ENCODE measurements around the gene SLIT3. TPM values are rescaled to one million over a fixed set of nuclear protein-coding genes. Genes with fewer than 3 reads are reported as not detected.

SLIT3 gene
- total RNA-seq: under 1 TPM; 0.20 to 0.43 TPM

GRCh38 chr5:169300468-169301385 lies at the start of gene SLIT3:
SLIT3 (minus strand) TSS chr5:169301139; CDS start chr5:169300709, 430 bp downstream.
- peaks cover 8% of the 10 kb centered on the region for H3K4me1 Mint-ChIP-seq
- DNase-seq: no peak
- H3K36me3 Mint-ChIP-seq: no peaks in the 10 kb centered on the region
- peaks cover 59% of the 10 kb centered on the region for H3K27me3 Mint-ChIP-seq
- no peak within 1 kb of the TSS for H3K4me3 Mint-ChIP-seq
- H3K9me3 Mint-ChIP-seq: no peaks in the 10 kb centered on the region
- no peak within 1 kb of the TSS for H3K27ac Mint-ChIP-seq

- Mint-ChIP-seq H3K36me3 (no peaks in the 10 kb centered on the region), H3K27ac (no peak overlapping the region), H3K27me3 (no peaks in the 10 kb centered on the region), H3K9me3 (no peaks in the 10 kb centered on the region), H3K4me1 (no peaks in the 10 kb centered on the region), H3K4me3 (no peak overlapping the region)
- DNase-seq: no peak
Measured at GRCh38 chr5:169350016-169350415, 49.1 kb upstream of the SLIT3 start.

GRCh38 chr5:169347786-169348185 lies 46.8 kb upstream of the SLIT3 start:
- no peak overlapping the region for H3K27ac Mint-ChIP-seq
- no peaks in the 10 kb centered on the region for H3K9me3 Mint-ChIP-seq
- H3K4me1 Mint-ChIP-seq: no peaks in the 10 kb centered on the region
- no peak for DNase-seq
- H3K27me3 Mint-ChIP-seq: no peaks in the 10 kb centered on the region
- no peak overlapping the region for H3K4me3 Mint-ChIP-seq
- H3K36me3 Mint-ChIP-seq: no peaks in the 10 kb centered on the region

GRCh38 chr5:169344629-169345028 lies 43.7 kb upstream of the SLIT3 start:
- Mint-ChIP-seq H3K27ac (no peak overlapping the region), H3K4me3 (no peak overlapping the region), H3K27me3 (no peaks in the 10 kb centered on the region), H3K4me1 (no peaks in the 10 kb centered on the region), H3K36me3 (no peaks in the 10 kb centered on the region), H3K9me3 (no peaks in the 10 kb centered on the region)
- DNase-seq: no peak

GRCh38 chr5:169343766-169344165 lies 42.8 kb upstream of the SLIT3 start:
- Mint-ChIP-seq H3K4me1 (no peaks in the 10 kb centered on the region), H3K27me3 (no peaks in the 10 kb centered on the region), H3K27ac (no peak overlapping the region), H3K36me3 (no peaks in the 10 kb centered on the region), H3K4me3 (no peak overlapping the region), H3K9me3 (no peaks in the 10 kb centered on the region)
- no peak for DNase-seq

- no peak for DNase-seq
- Mint-ChIP-seq H3K27ac (no peak overlapping the region), H3K4me3 (no peak overlapping the region), H3K27me3 (peaks cover 3% of the 10 kb centered on the region), H3K4me1 (no peaks in the 10 kb centered on the region), H3K36me3 (no peaks in the 10 kb centered on the region), H3K9me3 (no peaks in the 10 kb centered on the region)
Measured at GRCh38 chr5:169341556-169341955, 40.6 kb upstream of the SLIT3 start.

- H3K4me3 Mint-ChIP-seq: no peak overlapping the region
- H3K27me3 Mint-ChIP-seq: peaks cover 10% of the 10 kb centered on the region
- H3K27ac Mint-ChIP-seq: no peak overlapping the region
- no peaks in the 10 kb centered on the region for H3K9me3 Mint-ChIP-seq
- no peaks in the 10 kb centered on the region for H3K4me1 Mint-ChIP-seq
- H3K36me3 Mint-ChIP-seq: no peaks in the 10 kb centered on the region
- no peak for DNase-seq
Measured at GRCh38 chr5:169339869-169340268, 38.9 kb upstream of the SLIT3 start.

- Mint-ChIP-seq H3K4me1 (no peaks in the 10 kb centered on the region), H3K27ac (no peak overlapping the region), H3K4me3 (no peak overlapping the region), H3K36me3 (no peaks in the 10 kb centered on the region), H3K27me3 (peaks cover 13% of the 10 kb centered on the region), H3K9me3 (no peaks in the 10 kb centered on the region)
- no peak for DNase-seq
Measured at GRCh38 chr5:169336242-169336641, 35.3 kb upstream of the SLIT3 start.

- no peaks in the 10 kb centered on the region for H3K4me1 Mint-ChIP-seq
- no peak for DNase-seq
- H3K27me3 Mint-ChIP-seq: peaks cover 13% of the 10 kb centered on the region
Measured at GRCh38 chr5:169335806-169336205, 34.9 kb upstream of the SLIT3 start.

GRCh38 chr5:169333518-169333917 lies 32.6 kb upstream of the SLIT3 start:
- H3K27ac Mint-ChIP-seq: no peak overlapping the region
- DNase-seq: no peak
- H3K9me3 Mint-ChIP-seq: no peaks in the 10 kb centered on the region
- no peak overlapping the region for H3K4me3 Mint-ChIP-seq
- no peaks in the 10 kb centered on the region for H3K4me1 Mint-ChIP-seq
- peaks cover 13% of the 10 kb centered on the region for H3K27me3 Mint-ChIP-seq
- H3K36me3 Mint-ChIP-seq: no peaks in the 10 kb centered on the region

More at GRCh38 chr5:169335806-169336205, 34.9 kb upstream of the SLIT3 start:
- no peaks in the 10 kb centered on the region for H3K36me3 Mint-ChIP-seq
- no peaks in the 10 kb centered on the region for H3K9me3 Mint-ChIP-seq
- H3K4me3 Mint-ChIP-seq: no peak overlapping the region
- H3K27ac Mint-ChIP-seq: no peak overlapping the region

GRCh38 chr5:169331292-169331852 lies 30.4 kb upstream of the SLIT3 start:
- H3K4me1 Mint-ChIP-seq: no peaks in the 10 kb centered on the region
- no peaks in the 10 kb centered on the region for H3K36me3 Mint-ChIP-seq
- no peak overlapping the region for H3K27ac Mint-ChIP-seq
- peaks cover 10% of the 10 kb centered on the region for H3K27me3 Mint-ChIP-seq
- no peak overlapping the region for H3K4me3 Mint-ChIP-seq
- DNase-seq: no peak
- no peaks in the 10 kb centered on the region for H3K9me3 Mint-ChIP-seq

- H3K9me3 Mint-ChIP-seq: no peaks in the 10 kb centered on the region
- H3K4me3 Mint-ChIP-seq: no peak overlapping the region
- H3K27me3 Mint-ChIP-seq: peaks cover 3% of the 10 kb centered on the region
- no peak overlapping the region for H3K27ac Mint-ChIP-seq
- no peaks in the 10 kb centered on the region for H3K4me1 Mint-ChIP-seq
- no peak for DNase-seq
- no peaks in the 10 kb centered on the region for H3K36me3 Mint-ChIP-seq
Measured at GRCh38 chr5:169328401-169328800, 27.5 kb upstream of the SLIT3 start.

- no peak overlapping the region for H3K27ac Mint-ChIP-seq
- H3K4me1 Mint-ChIP-seq: no peaks in the 10 kb centered on the region
- no peaks in the 10 kb centered on the region for H3K9me3 Mint-ChIP-seq
- peaks cover 3% of the 10 kb centered on the region for H3K27me3 Mint-ChIP-seq
- H3K4me3 Mint-ChIP-seq: no peak overlapping the region
- DNase-seq: no peak
- H3K36me3 Mint-ChIP-seq: no peaks in the 10 kb centered on the region
Measured at GRCh38 chr5:169325273-169325672, 24.3 kb upstream of the SLIT3 start.

- Mint-ChIP-seq H3K36me3 (no peaks in the 10 kb centered on the region), H3K27ac (no peak overlapping the region), H3K9me3 (no peaks in the 10 kb centered on the region), H3K4me1 (no peaks in the 10 kb centered on the region), H3K27me3 (peaks cover 4% of the 10 kb centered on the region), H3K4me3 (no peak overlapping the region)
- no peak for DNase-seq
Measured at GRCh38 chr5:169318556-169318955, 17.6 kb upstream of the SLIT3 start.

- no peak overlapping the region for H3K4me3 Mint-ChIP-seq
- H3K36me3 Mint-ChIP-seq: no peaks in the 10 kb centered on the region
- no peaks in the 10 kb centered on the region for H3K9me3 Mint-ChIP-seq
- H3K4me1 Mint-ChIP-seq: no peaks in the 10 kb centered on the region
- no peak overlapping the region for H3K27ac Mint-ChIP-seq
- no peak for DNase-seq
- peaks cover 51% of the 10 kb centered on the region for H3K27me3 Mint-ChIP-seq
Measured at GRCh38 chr5:169307646-169308045, 6.7 kb upstream of the SLIT3 start.

- DNase-seq: no peak
- H3K27me3 Mint-ChIP-seq: peaks cover 52% of the 10 kb centered on the region
- no peak overlapping the region for H3K27ac Mint-ChIP-seq
- H3K9me3 Mint-ChIP-seq: no peaks in the 10 kb centered on the region
- H3K4me3 Mint-ChIP-seq: no peak overlapping the region
- peaks cover 8% of the 10 kb centered on the region for H3K4me1 Mint-ChIP-seq
- no peaks in the 10 kb centered on the region for H3K36me3 Mint-ChIP-seq
Measured at GRCh38 chr5:169305366-169305765, 4.4 kb upstream of the SLIT3 start.
